GM21360 (cell line): ENCODE results near the gene MAPK8.

Source experiments
- ATAC-seq: cut with Tn5 transposase; IDR thresholded peaks from one replicate; pipeline ENCODE4 v1.9.1; 2021; ENCODE audit warnings: mild to moderate bottlenecking, moderate library complexity; ENCODE audit not compliant: unreplicated experiment

The MAPK8 gene

DNA sequence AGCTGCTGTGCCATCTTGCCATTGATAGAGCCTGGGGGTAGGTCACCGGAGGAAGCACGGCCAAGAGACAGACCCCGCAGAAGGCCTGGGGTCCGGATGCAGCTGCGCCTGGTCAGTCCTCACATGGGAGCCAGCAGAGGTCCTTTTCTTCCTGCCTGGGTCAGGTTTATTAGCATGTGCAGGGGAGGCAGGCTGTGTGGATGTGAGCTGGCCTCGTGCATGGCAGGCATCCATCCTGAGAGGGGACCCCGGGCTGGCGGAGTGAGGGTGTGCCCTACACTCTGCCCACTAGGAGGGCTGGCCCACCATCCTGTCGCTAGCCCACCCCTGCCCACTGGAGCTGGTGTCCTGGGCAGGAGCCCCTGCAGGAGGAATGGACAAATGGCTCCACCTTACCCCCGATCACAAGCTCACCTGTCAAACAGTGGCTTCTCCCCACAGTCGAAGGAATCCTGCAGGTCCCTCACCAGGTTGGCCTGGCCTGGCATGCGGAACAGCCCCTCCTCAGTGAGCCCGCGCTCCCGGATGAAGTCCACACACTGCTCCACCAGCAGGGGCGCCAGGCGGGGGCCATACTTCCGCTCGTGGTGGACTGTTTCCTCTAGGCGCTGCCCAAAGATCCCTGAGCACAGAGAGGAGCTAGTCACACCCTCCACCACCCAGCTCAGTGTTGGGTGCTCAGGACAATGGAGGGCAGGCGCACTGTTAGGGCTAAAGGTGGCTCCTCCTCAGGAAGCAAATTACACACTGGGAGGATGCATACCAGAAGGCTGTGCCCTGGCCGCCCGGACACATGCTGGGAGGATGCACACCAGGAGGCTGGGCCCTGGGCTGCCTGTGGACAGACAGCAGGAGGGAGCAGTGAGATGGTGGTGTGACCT, 153.0 kb downstream of the MAPK8 start:
- no peak for ATAC-seq

DNA sequence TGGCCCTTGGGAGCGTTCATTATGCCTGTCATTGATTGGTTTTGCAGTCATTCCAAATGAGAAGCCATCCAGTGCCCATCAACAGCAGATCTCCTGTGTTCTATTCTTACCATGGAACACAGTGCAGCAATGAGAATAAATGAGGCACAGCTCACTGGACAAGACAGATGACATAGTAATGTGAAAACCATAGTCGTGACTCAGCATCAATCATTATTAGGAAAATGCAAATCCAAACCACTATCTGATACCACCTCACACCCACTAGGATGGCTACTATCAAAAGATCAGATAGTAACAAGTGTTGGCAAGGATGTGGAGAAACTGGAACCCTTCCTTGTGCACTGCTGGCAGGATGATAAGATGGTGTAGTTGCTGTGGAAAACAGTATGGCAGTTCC, 153.7 kb downstream of the MAPK8 start:
- ATAC-seq: no peak

DNA sequence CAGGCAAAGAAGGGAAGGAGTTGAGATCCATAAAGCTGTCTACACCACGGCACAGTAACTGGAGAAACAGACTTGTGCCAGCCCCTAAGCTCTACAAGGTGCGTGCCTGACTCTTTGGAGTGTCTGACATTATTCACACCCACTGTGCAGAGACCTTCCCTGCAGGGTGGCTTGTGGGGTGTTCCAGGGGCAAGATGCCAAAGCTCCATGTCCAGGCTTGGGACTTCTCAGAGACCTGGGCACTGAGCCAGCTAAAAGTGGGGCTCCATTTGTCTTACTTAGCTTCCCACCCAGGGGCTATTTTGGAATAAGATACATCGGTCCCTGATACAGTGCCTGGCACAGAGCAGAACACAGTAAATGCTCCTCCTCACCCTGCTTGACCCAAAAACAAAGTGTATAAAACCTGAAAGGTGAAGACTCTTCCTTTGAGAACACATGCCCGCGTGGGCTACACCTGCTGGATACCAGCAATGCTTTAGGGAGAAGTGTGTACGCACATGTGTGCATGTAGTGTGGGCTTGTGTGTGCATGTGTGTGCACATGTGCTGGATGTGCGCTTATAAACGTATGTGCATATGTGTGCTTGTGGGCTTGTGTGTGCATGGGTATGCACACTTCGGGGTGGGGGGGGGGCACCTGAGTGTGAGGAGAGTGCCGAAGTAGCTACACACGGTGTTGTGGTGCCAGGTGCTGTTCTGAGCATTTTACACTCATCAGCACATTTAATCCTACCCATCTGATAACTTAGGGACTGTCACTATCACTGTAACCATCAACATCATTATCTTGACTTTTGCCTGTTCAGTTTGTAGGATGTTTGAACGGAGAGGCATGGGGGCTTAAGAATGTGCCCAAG, 155.4 kb downstream of the MAPK8 start:
- no peak for ATAC-seq

DNA sequence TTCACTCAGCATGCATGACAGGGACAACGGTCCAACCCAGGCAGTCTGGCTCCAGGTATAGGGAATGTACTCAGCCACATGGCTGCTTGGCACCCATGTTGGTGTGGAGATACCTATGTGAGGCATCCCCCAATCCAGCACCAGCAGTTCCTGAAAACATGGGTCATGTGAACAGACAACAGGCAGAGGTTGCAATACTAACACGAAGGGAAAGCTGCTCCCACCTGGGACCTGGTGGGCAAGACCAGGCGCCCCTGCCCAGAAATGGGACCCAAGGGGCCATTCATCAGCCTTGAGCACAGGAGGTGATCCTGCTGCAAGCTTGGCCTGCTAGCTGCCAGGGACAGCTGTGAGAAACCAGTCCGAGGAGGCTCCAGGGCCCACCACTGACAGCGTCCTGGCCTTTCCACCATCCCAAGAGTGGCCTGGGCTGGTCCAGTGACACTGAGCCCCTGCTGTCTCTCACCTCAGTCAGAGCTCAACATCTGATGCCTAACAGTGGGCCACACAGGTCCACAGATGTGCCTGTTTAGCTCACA, 156.1 kb downstream of the MAPK8 start:
- ATAC-seq: no peak

DNA sequence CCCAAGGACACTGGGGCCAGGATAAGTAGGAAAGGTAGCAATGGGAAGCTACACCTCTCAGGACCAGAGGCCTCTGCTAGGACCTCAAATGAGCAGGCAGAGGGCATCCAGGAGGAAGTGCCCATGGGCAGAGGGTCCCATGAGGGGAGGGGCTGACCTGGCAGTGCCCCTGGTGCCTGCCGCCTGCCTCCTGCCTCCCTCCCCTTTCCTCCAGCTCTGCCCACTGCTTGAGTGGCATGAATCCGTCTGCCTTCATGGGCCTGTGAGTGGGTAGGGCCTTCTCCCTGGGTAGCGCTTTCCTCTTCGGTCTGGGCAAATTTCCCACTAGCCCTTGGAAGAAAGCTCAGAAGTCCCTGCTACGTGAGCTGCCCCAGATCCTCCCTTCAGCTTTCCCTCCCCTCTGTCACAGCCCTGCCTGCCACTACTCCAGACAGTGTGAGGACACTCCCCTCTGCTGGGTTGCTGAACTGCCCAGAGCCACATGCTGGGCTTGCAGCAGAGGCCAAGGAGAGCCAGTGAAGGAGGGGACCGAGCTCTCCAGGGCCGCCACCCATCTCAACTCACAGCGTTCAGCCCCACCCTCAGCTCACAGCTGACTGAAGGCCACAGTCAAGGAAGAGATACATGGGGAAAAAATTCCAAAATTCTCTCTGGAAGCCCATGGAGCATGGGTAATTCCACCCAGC, 157.0 kb downstream of the MAPK8 start:
- no peak for ATAC-seq

DNA sequence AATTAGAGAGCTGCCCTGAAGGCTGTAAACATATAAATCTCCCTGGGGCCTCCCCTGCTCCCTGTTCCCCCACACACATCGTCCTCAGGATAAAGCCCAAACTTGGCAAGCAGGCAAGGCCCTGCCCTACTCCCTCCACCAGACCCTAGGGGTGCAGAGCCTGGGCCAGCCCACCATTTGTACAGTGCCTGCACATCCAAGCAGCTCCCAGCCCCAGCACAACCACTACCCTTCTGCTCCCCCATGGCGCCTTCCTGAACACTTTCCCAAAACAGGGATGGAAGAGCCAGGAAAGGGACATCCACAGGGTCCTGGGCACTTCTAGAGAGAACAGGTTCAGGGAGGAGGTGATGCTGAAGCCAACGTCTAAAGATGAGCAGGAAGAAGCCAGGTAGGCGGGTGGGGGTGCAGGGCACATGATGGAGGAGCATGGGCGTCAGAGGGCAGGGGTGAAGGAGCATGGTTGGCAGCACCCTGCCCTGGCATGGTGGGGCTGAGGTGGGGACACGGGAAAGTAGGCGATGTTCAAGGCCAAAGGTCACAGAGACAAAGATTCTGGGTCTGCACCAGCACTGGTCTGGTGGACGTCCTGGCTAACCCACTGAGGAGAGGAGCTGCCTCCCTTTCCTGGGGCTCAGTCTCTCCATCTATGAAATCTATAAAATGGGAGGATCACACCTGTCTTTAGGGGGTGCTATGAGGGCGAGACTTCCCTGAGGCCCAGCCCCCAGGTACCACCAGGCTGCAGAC, 157.8 kb downstream of the MAPK8 start:
- ATAC-seq: no peak

DNA sequence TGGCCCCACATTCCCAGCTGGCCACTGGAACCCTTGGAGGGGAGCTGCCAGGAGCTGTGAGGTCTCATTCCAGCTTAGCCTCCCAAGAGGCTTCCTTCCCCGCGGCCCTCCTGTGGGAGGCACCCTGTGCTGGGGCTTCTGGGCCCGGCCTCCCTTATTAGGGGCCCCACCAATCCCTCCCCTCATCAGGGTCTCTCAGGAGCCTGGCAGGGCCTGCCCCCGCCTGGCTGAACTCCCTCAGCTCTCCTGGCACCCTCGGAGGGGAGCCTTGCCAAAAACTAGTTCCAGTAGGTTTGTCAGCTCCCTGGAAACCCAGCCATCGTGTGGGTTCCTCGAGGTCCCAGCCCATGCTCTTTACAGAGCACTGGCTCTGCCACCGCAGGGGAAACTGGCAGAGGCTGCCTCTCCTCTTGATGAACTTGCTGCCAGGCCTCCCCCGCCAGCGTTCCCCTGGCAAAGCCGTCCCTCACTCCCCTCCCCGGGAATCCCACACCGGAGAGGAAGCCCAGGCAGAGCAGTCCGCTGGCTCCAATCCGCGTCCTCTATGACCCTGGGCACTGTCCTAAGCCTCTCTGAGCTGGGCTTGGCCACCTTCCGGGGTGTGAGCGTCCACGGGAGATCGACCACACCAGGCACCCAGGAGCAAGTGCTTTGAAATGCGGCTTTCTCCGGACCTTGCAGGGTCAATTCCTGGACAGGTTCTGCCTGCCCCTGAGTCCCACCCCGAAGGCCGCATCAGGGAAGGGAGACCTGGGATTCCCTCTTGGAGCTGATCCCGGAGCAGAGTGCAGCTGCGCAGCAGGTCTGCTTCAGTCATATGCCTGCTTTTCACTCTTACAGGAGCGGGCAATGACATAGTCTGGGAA, 158.6 kb downstream of the MAPK8 start:
- ATAC-seq: no peak

DNA sequence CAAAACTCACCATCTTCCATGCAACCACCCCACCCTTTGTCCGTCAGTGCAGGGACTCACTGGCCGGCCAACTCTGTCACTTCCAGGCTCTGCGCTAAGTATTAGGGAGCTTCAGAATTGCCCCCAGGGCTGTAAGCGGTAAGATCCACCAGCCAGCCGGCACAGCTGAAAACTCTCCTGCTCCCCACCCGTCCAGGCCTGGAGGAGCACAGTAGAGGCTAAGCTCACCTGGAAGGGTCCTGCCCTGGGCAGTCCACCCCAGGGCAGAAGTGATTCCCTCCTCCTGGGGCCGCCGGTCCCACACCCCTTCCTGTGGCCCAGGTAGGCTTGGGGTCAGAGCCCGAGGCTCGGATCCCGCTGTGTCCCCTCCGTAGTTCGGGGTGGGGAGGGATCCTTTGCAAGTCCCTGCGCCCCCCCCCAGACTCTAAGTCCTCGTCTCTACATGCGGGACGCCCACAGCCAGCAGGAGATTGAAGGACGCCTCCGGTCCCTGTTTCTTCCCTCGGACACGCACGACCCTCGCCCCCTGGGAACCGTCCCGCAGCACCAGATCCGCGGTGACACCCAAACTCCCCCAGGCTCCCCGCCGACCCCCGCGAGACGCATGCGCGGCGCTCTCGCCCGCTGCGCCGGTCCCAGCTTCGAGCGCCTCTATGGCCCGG, 159.5 kb downstream of the MAPK8 start:
- no peak for ATAC-seq

DNA sequence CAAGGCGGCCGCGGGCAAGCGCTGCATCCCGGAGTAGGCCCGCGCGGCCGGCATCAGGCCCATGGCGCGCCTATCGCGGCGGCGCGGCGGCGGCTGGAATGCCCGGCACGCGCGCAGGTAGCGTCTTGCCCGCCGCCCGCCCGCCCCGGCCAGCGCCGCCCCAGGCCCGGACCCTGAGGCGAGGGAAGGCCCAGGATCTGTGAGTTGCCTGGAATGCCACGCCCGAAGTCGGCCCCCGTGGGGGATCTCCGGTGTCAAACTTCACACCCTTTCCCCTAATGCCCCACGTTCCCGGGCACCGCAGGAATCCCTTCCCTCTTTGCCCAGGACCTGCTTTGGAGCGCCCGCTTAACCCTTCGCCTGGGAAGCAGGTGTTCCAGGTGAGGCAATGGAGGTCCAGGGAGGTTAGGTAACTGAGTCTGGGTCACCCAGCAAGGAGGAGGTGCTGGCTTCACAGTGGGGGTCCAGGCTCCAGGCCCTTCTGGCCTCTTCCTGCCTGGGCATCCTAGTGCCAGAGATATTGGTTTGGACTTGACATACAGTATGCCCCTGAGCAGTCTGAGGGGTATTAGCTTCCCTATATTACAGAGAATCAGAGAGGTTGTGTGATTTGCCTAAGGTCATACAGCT, 160.2 kb downstream of the MAPK8 start:
- ATAC-seq: no peak

DNA sequence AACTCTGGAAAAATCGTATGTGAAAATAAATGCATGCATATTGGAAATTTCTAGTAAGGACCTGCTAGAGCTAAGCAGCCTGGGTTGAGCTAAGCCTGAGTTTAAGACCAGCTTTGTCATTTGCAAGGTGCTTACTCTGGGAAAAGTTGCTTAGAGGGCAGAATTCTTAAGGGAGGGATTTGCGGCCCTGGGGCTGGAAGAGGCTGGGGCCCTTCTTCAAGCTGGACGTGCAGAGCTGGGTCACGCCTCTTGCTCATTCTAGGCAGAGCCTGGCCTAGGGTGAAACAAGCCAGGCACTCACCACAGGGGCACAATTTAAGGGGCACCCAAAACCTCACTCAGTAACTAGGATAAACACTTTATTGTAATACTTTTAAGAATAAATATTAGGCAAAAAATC, 161.2 kb downstream of the MAPK8 start:
- ATAC-seq: no peak

DNA sequence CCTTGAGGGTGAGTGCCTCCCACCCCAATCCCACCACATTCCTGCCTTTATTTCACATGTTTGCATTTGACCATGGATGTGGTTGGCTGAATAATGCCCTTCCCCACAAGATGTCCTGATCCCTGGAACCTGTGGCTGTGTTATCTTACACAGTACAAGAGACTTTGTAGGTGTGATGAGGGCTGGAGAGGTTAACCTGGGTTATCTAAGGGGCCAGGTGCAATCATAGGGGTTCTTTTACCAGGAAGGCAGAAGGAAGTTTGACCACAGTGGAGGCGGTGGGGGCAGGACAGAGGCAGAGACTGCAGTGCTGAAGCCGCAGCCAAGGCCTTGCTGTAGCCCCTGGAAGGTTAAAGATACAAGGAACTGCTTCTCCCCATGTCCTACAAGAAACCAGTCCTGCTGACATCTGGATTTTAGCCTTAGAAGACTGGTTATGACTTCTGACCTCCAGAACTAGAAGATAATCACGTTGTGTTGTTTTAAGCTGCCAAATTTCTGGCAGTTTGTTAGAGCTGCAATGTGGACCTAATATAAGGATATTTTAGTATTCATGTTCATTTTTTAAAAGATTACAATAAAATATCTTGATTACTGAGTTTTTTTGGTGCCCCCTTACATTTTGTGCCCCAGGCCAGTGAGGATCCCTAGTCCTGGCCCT, 161.8 kb downstream of the MAPK8 start:
- ATAC-seq: no peak

DNA sequence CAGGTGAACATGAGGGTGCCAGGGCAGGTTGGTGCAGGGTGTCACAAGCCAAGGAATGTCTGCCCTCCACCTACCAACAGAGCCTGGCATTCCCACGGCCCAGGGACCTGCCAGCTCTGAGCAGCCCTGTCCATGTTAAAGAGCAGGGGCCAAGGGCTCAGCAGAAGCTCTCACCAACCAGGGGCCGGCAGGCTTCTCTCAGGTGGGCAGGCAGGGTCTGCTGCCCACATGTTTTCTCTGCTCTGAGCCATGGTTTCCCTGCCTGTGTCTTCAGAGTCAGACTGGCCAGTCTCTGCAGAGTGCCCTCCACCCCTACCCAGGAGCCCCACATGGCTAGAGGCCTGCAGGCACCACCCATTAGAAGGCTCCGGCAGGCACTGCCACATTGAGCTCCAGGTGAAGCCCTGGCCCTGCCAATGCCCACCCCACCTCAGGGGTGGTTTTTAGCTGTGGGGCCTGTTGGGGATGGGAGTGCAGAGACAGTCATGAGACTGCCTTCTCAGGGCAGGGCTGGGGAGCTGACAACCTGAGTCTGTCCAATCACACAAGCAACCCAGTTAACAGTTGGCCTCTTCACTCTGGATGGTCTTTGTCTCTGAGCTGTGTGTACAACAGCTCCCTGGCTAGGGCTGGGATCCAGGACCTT, 162.5 kb downstream of the MAPK8 start:
- no peak for ATAC-seq

DNA sequence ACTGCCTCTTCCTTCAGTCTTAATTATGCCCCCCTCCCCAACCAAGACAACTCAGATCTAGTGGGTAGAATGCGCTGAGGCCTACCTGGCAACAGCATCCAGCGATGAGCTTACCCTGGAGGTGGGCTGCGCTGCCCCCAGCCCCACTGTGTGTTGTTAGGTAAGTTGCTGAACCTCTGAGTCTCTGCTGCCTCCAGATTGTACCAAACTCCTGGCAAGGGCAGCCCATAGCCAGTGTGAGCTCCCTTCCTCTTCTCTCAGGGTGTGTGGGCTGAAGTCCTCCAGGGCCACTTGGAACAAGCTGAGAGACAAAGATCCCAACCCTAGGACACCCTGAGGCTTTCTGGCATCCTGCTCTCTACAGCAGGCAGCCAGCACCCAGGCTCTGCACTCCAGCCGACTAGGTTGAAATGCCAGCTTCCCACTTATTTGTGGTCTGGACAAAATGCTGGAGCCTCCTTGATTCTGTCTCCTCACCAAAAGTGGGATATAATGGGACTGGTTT, 163.1 kb downstream of the MAPK8 start:
- no peak for ATAC-seq

DNA sequence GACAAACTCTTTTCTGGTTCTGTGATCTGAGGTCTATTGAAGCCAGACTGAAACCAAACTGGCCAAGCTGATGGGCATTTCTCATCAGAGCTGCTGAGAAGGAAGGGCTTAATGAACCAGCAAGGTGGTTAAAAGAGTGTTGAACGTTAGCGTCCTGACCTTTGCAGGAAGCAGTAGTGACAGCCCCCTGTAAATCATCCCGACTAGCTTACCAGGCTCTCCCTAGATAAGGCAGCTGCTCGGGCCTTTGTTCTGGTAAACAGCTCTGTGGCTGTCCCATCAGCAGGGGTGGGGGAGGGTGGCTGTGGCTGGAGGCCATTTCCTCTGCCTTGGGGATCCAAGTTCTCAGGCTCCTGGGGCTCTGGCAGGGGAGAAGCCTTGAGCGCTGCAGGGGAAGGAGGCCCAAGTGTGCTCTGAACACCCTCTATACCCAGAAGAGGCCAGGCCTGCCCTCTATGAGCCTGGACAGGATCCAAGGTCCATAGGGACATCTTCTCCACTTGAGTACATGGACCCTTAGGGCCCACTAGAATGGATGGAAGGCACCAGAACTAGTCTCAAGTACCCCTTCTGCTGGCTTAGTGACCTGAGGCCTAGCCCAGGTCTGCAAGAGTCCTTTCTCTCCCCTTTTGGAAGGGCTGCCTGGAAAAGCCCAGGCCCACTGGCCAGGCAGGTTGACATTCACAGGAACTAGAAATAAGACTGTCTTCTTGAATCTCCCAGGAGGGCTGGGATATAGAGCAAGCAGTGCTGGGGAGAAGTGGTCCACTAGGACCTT, 163.8 kb downstream of the MAPK8 start:
- ATAC-seq: no peak

DNA sequence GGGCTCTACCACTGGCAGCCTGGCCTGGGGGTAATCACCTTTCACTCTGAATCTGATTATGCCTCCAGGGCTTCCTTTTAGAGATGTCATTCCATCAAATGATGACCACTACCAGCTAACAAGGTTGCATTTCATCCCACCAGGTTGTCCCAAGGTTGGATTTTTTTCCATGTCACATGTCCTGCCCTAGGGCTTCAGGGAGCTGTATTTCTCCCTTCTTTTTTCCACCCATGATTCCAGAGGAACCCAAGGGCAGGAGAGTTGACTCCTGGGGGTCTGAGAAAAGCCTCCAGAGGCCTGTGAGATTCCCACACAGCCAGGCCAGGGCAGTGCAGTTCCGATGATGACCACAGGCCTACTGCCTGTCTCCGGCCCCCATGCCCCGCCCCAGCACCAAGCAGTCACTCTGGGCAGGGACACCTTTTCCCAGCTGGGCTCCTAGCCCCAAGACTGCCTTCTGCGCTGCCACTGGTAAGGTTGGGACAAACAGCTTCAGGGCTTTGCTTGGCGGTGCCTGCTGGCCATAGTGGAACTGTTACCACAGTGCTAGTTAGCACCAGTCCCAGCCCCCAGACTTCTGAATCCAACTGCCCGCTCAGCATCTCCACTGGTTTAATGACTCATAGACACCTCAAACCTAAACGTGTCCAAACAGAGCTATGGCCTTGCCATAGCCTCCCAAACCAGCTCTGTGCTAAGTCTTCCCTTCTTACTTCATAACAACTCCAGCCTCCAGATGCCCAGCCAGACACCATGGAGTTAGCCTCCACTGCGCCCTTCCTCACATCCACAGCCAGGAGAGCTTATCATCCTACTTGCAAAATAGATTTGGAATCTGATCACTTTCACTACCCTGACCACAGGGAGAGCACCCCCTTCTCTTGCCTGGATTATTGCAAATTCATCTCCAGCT, 164.7 kb downstream of the MAPK8 start:
- ATAC-seq: no peak
